HG03575 (cell line): Measurements from ENCODE around the gene FZR1.
"Not testable (repeated sequence)": the region's sequence is repeated elsewhere in the genome, so short reads cannot be mapped to it uniquely, and the experiment has no call there.

Experiments used
- ATAC-seq: cut with Tn5 transposase; IDR thresholded peaks from one replicate; pipeline ENCODE4 v1.9.1; 2021; ENCODE audit not compliant: unreplicated experiment, insufficient number of reproducible peaks, low FRiP score; ENCODE audit errors: extremely low read depth

FZR1 gene

GRCh38 chr19:3524078-3524842, 18.1 kb downstream of the FZR1 start:
- ATAC-seq, result no peak

GRCh38 chr19:3524904-3525451, 18.9 kb downstream of the FZR1 start:
- no peak for ATAC-seq

- no peak for ATAC-seq
Observed at GRCh38 chr19:3526507-3527237, 20.6 kb downstream of the FZR1 start.

- no peak for ATAC-seq
Observed at GRCh38 chr19:3527238-3527910, 21.3 kb downstream of the FZR1 start.

- ATAC-seq, result no peak
Observed at GRCh38 chr19:3528080-3528479, 22.0 kb downstream of the FZR1 start.

GRCh38 chr19:3528539-3529211, 22.6 kb downstream of the FZR1 start:
- ATAC-seq, result no peak

- ATAC-seq, result not testable (repeated sequence)
Observed at GRCh38 chr19:3529299-3529698, 23.2 kb downstream of the FZR1 start.

- ATAC-seq, result no peak
Observed at GRCh38 chr19:3530389-3530788, 24.3 kb downstream of the FZR1 start.

- no peak for ATAC-seq
Observed at GRCh38 chr19:3531716-3532115, 25.6 kb downstream of the FZR1 start.

- no peak for ATAC-seq
Observed at GRCh38 chr19:3532154-3532786, 26.2 kb downstream of the FZR1 start.

GRCh38 chr19:3533033-3533432, 26.9 kb downstream of the FZR1 start:
- no peak for ATAC-seq

- no peak for ATAC-seq
Observed at GRCh38 chr19:3533563-3534216, 27.6 kb downstream of the FZR1 start.

GRCh38 chr19:3534375-3535234, 28.5 kb downstream of the FZR1 start:
- ATAC-seq, result no peak

- no peak for ATAC-seq
Observed at GRCh38 chr19:3535235-3535535, 29.1 kb downstream of the FZR1 start.

GRCh38 chr19:3535563-3535965, 29.5 kb downstream of the FZR1 start:
- ATAC-seq, result no peak

GRCh38 chr19:3535981-3536380, 29.9 kb downstream of the FZR1 start:
- no peak for ATAC-seq

- no peak for ATAC-seq
Observed at GRCh38 chr19:3536429-3537100, 30.5 kb downstream of the FZR1 start.
